Measurements from ENCODE around the gene SLC8A1.
"Not testable (repeated sequence)": the region's sequence is repeated elsewhere in the genome, so short reads cannot be mapped to it uniquely, and the experiment has no call there.

The SLC8A1 gene

DNA sequence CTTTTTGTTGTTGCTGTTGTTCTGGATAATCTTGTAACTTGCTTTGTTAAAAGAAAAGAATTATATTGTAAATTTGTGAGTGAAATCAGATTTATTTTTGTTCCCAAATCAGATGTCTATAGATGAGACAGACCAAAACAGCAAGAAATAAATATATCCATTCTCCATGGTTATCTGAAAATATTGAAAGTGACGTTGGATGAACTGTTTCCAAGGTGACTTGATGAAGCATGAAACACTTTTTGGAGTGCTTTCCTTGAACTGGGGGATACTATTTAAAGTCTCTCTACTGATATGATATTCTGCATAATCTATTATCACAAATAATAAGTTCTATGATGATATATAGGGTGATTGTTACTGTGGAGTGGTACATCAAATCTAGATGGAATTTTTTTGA, 357.4 kb downstream of the SLC8A1 start:
- Histone ChIP-seq H3K27me3 (ENCODE audit: insufficient read depth, low read depth, severe bottlenecking) (no peaks in the 10 kb centered on the region), H3K27ac (no peak overlapping the region), H3K36me3 (no peaks in the 10 kb centered on the region), H3K9me3 (ENCODE audit: severe bottlenecking) (no peaks in the 10 kb centered on the region), H3K4me3 (ENCODE audit: low read depth, low read length) (no peak overlapping the region)
- TF ChIP-seq CTCF (IDR thresholded peaks at IDR 0.05; ENCODE audit: low read depth, low read length): no peak
- DNase-seq: no peak

- no peak for DNase-seq
- Histone ChIP-seq H3K27ac (no peak overlapping the region), H3K4me3 (ENCODE audit: low read depth, low read length) (no peak overlapping the region), H3K27me3 (ENCODE audit: insufficient read depth, low read depth, severe bottlenecking) (no peaks in the 10 kb centered on the region), H3K9me3 (ENCODE audit: severe bottlenecking) (no peaks in the 10 kb centered on the region), H3K36me3 (no peaks in the 10 kb centered on the region)
- TF ChIP-seq CTCF (IDR thresholded peaks at IDR 0.05; ENCODE audit: low read depth, low read length): no peak
Observed at GRCh38 chr2:40093021-40093675, 358.7 kb downstream of the SLC8A1 start.

- Histone ChIP-seq H3K27ac (no peak overlapping the region), H3K4me3 (ENCODE audit: low read depth, low read length) (no peak overlapping the region), H3K27me3 (ENCODE audit: insufficient read depth, low read depth, severe bottlenecking) (no peaks in the 10 kb centered on the region), H3K36me3 (no peaks in the 10 kb centered on the region), H3K9me3 (ENCODE audit: severe bottlenecking) (no peaks in the 10 kb centered on the region)
- TF ChIP-seq CTCF (IDR thresholded peaks at IDR 0.05; ENCODE audit: low read depth, low read length): no peak
- no peak for DNase-seq
Observed at GRCh38 chr2:40090044-40090443, 361.8 kb downstream of the SLC8A1 start.

GRCh38 chr2:40087927-40088326, 364.0 kb downstream of the SLC8A1 start:
- Histone ChIP-seq H3K9me3 (ENCODE audit: severe bottlenecking) (no peaks in the 10 kb centered on the region), H3K4me3 (ENCODE audit: low read depth, low read length) (no peak overlapping the region), H3K27ac (no peak overlapping the region), H3K36me3 (no peaks in the 10 kb centered on the region), H3K27me3 (ENCODE audit: insufficient read depth, low read depth, severe bottlenecking) (no peaks in the 10 kb centered on the region)
- TF ChIP-seq CTCF (IDR thresholded peaks at IDR 0.05; ENCODE audit: low read depth, low read length): no peak
- no peak for DNase-seq

DNA sequence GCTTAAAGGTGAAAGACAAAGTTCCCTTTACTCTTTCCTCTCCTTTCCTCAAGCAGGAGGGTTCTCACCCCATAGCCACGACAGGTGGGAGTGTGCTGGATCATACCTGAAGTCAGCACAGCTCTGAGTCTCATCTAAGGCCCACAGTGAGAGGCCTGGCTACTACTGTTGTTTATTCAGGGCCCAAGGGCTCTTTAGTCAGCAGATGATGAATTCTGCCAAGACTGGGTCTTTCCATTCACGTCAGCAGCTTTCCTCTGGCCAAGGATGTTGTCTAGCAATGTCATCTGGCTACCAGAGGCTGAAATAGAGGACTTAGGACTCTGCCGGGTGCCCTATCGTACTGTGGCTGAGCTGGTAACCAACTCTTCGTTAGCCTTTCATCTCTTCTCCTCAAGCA, 364.5 kb downstream of the SLC8A1 start:
- Histone ChIP-seq H3K9me3 (ENCODE audit: severe bottlenecking) (no peaks in the 10 kb centered on the region), H3K27ac (no peak overlapping the region), H3K36me3 (no peaks in the 10 kb centered on the region), H3K27me3 (ENCODE audit: insufficient read depth, low read depth, severe bottlenecking) (no peaks in the 10 kb centered on the region), H3K4me3 (ENCODE audit: low read depth, low read length) (no peak overlapping the region)
- no peak for TF ChIP-seq CTCF (IDR thresholded peaks at IDR 0.05; ENCODE audit: low read depth, low read length)
- DNase-seq: no peak

- H3K27me3 ChIP-seq (ENCODE audit: insufficient read depth, low read depth, severe bottlenecking): no peaks in the 10 kb centered on the region
- no peak for TF ChIP-seq CTCF (IDR thresholded peaks at IDR 0.05; ENCODE audit: low read depth, low read length)
- H3K4me3 ChIP-seq (ENCODE audit: low read depth, low read length): no peak overlapping the region
- DNase-seq: no peak
- H3K9me3 ChIP-seq (ENCODE audit: severe bottlenecking): no peaks in the 10 kb centered on the region
- H3K36me3 ChIP-seq: no peaks in the 10 kb centered on the region
- no peak overlapping the region for H3K27ac ChIP-seq
Observed at GRCh38 chr2:40085786-40086185, 366.1 kb downstream of the SLC8A1 start.

- H3K4me3 ChIP-seq (ENCODE audit: low read depth, low read length); H3K27me3 ChIP-seq (ENCODE audit: insufficient read depth, low read depth, severe bottlenecking); H3K36me3 ChIP-seq; H3K9me3 ChIP-seq (ENCODE audit: severe bottlenecking); H3K27ac ChIP-seq; DNase-seq: not testable (repeated sequence)
Observed at GRCh38 chr2:40073336-40073735, 378.6 kb downstream of the SLC8A1 start.
